WI38 (cell line): ENCODE data around the gene KLHL29.

Source experiments
- H3K4me3 ChIP-seq: 2 replicates; pipeline ENCODE4 v1.5.1; 2011; ENCODE audit warnings: low read depth, mild to moderate bottlenecking, control low read depth, low read length
- TF ChIP-seq, protein P1 (sequence below): IDR thresholded peaks from 2 replicates; pipeline ENCODE4 v1.5.1; 2012; ENCODE audit warnings: low read depth, mild to moderate bottlenecking, control low read depth, low read length

Gene KLHL29

DNA sequence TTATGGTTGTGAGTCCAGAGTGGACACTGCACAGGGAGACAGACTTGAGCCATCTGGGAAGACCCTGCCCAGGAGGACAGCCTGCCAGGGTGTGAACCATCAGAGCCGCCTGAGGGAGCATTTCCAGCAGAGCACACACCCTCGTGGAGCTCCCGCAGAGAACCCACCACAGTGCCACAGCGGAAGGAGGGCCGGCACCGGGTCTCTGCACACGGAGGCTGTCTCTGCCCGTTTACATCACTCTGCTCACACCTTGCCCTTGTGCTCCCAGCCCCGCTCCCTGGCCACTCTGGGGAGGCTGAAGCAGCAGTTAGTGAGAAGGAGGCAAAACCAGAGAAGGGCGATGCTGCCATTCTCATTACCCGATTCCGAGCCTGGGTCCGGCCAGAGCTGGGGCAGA is 161.9 kb downstream of the KLHL29 start:
- H3K4me3 ChIP-seq, result no peak overlapping the region
- TF ChIP-seq, protein P1, sequence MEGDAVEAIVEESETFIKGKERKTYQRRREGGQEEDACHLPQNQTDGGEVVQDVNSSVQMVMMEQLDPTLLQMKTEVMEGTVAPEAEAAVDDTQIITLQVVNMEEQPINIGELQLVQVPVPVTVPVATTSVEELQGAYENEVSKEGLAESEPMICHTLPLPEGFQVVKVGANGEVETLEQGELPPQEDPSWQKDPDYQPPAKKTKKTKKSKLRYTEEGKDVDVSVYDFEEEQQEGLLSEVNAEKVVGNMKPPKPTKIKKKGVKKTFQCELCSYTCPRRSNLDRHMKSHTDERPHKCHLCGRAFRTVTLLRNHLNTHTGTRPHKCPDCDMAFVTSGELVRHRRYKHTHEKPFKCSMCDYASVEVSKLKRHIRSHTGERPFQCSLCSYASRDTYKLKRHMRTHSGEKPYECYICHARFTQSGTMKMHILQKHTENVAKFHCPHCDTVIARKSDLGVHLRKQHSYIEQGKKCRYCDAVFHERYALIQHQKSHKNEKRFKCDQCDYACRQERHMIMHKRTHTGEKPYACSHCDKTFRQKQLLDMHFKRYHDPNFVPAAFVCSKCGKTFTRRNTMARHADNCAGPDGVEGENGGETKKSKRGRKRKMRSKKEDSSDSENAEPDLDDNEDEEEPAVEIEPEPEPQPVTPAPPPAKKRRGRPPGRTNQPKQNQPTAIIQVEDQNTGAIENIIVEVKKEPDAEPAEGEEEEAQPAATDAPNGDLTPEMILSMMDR, result no peak

DNA sequence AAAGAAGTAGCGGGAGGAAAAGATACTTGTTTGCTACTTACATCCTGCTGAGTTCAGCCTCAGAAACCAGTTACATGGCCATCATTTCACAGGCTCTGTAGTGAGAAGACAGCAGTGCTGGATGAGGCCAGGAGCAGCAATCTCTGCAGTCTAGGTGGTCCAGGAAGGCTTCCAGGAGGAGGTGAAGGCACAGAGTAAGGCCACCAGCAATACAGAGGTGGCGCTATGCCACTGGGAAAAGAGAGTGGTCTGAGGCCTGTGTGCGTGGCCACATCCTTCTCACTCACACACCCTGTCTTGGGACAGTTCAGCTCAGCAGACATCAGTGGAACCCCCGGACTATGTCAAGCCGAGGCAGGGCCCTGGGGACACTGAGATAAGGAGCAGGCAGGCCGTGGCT is 162.7 kb downstream of the KLHL29 start:
- TF ChIP-seq, protein P1, result no peak

GRCh38 chr2:23548143-23548769 is 163.3 kb downstream of the KLHL29 start:
- no peak overlapping the region for H3K4me3 ChIP-seq
- TF ChIP-seq, protein P1, result no peak

More for the DNA sequence above, 162.7 kb downstream of the KLHL29 start:
- H3K4me3 ChIP-seq, result no peak overlapping the region

DNA sequence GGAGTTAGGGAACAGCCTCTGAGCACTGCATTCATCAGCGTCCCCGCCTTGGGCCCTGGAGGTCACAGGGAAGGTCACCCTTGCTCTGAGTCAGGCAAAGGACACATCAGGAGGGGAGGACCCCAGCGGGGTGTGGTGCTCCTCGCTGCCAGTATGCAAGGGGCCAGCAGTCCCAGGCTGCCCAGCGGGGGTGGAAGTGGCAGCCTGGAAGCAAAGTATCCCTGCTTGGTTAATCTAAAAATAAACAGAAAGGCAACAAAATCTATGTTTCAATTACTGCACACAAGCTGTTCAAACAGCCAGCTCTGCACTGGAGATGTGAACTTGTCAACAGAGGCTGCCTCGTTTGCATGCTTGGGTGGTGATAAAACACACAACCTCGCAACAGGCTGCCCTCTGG is 164.1 kb downstream of the KLHL29 start:
- TF ChIP-seq, protein P1, result no peak
- no peak overlapping the region for H3K4me3 ChIP-seq

- TF ChIP-seq, protein P1, result no peak
- no peak overlapping the region for H3K4me3 ChIP-seq
Measured at GRCh38 chr2:23549821-23550530, 165.0 kb downstream of the KLHL29 start.

DNA sequence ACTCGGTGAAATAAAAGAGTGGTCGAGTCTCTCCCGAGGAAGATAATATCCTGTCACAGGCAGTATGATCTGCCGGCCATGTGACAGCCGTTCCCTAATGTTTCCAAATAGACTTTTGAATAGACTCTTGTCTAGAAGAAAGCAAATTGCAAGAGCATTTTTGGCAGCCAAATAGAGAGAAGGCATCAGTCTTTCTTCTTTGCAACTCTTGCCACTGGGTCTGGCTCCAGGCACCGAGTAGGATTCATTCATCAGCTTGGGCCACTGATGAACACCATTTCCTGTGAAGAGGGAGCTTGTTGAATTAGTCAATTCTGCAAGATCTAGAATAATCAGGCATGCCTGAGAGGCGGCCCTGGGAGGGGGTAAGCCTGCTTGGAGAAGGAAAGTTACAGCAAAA is 165.6 kb downstream of the KLHL29 start:
- TF ChIP-seq, protein P1, result no peak
- H3K4me3 ChIP-seq, result no peak overlapping the region

DNA sequence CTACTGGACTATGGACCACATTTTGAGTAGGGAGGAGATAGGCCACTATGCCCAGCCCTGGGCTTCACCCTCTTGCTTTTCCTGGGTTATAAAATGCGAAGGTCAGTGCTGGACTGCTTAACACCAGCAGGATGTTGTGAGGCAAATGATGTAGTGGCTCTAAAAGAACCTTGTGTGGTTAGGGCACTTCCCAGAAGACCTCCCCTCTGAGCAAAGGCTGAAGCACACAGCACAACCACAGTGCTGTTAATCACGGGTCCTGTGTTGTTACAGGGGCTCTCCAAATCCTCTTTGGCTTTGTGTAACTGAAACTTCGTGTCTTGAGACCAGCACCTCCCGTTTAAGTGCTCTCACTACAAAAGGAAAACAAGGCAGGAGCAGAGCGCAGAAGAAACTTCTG is 166.9 kb downstream of the KLHL29 start:
- TF ChIP-seq, protein P1, result no peak
- no peak overlapping the region for H3K4me3 ChIP-seq
